Renal cortical epithelial cell (primary cell): ENCODE data around the gene SLC44A4. TPM values are rescaled to one million over a fixed set of nuclear protein-coding genes. Genes with fewer than 3 reads are reported as not detected.
"Not testable (repeated sequence)": the region's sequence is repeated elsewhere in the genome, so short reads cannot be mapped to it uniquely, and the experiment has no call there.

ENCODE experiments used
- DNase-seq: peaks from one replicate; pipeline ENCODE4 v3.0.0-alpha.2; 2011; ENCODE audit warnings: low read depth
- total RNA-seq: library from RNA; depleted of rRNA; stranded (reverse); fragments of >200 nt; gene quantifications from 2 replicates; pipeline ENCODE4 v1.2.3, GENCODE V29; 2014

SLC44A4 gene
- total RNA-seq, 1 donor from 2014 or later: 1.1 TPM

GRCh38 chr6:31859923-31860322 is 18.9 kb downstream of the SLC44A4 start:
- DNase-seq: no peak

GRCh38 chr6:31858707-31859106 is 20.1 kb downstream of the SLC44A4 start:
- DNase-seq: no peak

- DNase-seq: not testable (repeated sequence)
Measured at GRCh38 chr6:31857774-31858173, 21.0 kb downstream of the SLC44A4 start.

GRCh38 chr6:31851980-31852718 is 26.6 kb downstream of the SLC44A4 start:
- not testable (repeated sequence) for DNase-seq

GRCh38 chr6:31851485-31851832 is 27.3 kb downstream of the SLC44A4 start:
- DNase-seq: peak; percentile 89

- DNase-seq: no peak
Measured at GRCh38 chr6:31850765-31851484, 27.9 kb downstream of the SLC44A4 start.

- DNase-seq: no peak
Measured at GRCh38 chr6:31847276-31847978, 31.4 kb downstream of the SLC44A4 start.

- DNase-seq: no peak
Measured at GRCh38 chr6:31844507-31844906, 34.3 kb downstream of the SLC44A4 start.

GRCh38 chr6:31842053-31842452 is 36.7 kb downstream of the SLC44A4 start:
- no peak for DNase-seq

GRCh38 chr6:31839779-31840126 is 39.0 kb downstream of the SLC44A4 start:
- DNase-seq: not testable (repeated sequence)

GRCh38 chr6:31838968-31839367 is 39.8 kb downstream of the SLC44A4 start:
- DNase-seq: no peak

- DNase-seq: not testable (repeated sequence)
Measured at GRCh38 chr6:31838114-31838553, 40.7 kb downstream of the SLC44A4 start.

- DNase-seq: no peak
Measured at GRCh38 chr6:31837369-31838113, 41.3 kb downstream of the SLC44A4 start.

GRCh38 chr6:31836474-31837368 is 42.1 kb downstream of the SLC44A4 start:
- DNase-seq: peak; percentile 26

- no peak for DNase-seq
Measured at GRCh38 chr6:31836047-31836473, 42.7 kb downstream of the SLC44A4 start.

GRCh38 chr6:31834367-31835250 is 44.2 kb downstream of the SLC44A4 start:
- peak; percentile 72 for DNase-seq

GRCh38 chr6:31831350-31832215 is 47.2 kb downstream of the SLC44A4 start:
- DNase-seq: no peak

GRCh38 chr6:31830886-31831335 is 47.9 kb downstream of the SLC44A4 start:
- no peak for DNase-seq
